ENCODE data around the gene CD163L1.

DNA sequence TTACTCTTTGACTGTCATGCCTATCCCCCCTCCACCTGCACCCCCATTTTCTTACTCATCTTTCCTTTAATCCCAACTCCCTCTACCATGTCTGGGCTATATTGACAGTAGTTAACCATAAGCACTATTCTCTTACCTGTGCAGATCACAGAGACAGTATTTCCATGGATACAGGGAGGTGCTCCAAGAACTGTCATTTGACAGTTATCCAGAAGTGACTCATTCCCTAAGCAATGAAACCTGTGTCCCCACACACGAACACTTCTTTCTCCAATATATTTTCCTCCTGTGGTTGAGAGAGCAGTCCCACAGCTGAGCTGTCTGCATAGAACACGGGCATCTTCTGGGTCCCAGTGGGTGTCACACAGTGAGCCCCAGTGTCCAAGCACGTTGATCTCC, 68.8 kb downstream of the CD163L1 start:
- TF ChIP-seq, protein P1, sequence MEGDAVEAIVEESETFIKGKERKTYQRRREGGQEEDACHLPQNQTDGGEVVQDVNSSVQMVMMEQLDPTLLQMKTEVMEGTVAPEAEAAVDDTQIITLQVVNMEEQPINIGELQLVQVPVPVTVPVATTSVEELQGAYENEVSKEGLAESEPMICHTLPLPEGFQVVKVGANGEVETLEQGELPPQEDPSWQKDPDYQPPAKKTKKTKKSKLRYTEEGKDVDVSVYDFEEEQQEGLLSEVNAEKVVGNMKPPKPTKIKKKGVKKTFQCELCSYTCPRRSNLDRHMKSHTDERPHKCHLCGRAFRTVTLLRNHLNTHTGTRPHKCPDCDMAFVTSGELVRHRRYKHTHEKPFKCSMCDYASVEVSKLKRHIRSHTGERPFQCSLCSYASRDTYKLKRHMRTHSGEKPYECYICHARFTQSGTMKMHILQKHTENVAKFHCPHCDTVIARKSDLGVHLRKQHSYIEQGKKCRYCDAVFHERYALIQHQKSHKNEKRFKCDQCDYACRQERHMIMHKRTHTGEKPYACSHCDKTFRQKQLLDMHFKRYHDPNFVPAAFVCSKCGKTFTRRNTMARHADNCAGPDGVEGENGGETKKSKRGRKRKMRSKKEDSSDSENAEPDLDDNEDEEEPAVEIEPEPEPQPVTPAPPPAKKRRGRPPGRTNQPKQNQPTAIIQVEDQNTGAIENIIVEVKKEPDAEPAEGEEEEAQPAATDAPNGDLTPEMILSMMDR (IDR thresholded peaks at IDR 0.05) = no peak
- TF ChIP-seq POLR2A (IDR thresholded peaks at IDR 0.05) = no peak

Data from lower leg skin (tissue), 3 donors.